SHP77 (cell line): ENCODE data around the gene TMEM252.

Source experiments
- DNase-seq, 2 experiments: peaks; one replicate each; lab custom pipeline; 2025; lab: John Stamatoyannopoulos, UW

The TMEM252 gene

DNA sequence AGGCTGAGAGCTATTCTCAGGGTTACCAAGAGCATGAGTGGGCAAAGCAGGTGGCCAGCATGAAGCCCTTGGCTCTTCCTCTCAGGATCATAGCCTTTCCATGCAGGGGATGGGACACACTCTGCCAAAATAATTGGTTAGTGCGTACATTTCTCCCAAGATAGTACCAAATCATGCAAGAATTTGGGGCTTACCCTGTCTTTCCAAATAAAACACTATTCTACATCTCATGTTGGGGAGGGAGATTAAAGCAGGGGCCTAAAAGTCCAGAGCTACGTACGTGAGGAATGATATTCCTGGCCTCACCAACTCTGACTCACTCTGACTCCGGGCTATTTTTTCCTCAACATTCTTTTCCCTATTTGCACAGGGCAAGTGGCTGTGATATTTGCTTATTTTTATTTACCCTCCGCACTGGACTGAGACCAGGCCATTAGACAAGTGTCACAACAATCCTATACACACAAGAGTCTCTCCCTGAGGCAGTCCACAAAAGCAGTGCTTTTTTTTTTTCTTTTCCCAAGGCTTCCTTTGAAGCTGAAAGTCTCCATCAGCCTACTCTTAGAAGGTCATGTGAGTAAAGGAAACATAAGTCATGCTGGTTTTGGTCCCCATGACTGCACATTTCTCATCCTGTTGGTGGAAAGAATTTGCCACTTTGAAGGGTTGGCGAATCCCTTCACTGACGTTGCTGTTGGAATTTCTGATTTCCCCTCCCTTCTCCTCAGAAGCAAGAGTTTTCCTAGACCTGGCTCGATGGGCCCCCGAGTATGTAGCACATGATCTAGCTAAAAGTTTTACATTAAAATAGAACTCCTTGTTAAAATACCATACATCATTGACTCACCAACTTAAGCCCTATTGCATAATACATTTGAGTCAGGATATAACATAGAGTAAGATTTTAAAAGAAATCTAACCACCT, 40.0 kb downstream of the TMEM252 start:
- no peak for DNase-seq

DNA sequence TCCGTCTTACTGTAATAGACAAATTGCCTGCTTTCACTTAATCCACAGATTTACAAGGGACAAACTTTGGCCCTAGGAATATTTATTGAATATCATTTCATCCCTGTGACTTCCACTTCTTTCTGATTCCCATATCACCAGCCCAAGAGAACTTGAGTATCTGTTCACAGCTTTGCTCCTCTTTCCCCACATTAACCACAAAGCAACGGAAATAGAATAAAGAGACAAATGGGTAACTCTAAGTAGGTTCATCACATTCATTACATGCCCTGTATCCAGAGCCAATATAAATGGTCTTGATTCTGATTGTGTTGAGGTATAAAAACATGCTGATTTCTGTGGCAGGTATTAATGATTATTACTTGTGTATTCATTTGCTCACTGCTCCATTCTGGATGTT, 41.9 kb downstream of the TMEM252 start:
- no peak for DNase-seq

DNA sequence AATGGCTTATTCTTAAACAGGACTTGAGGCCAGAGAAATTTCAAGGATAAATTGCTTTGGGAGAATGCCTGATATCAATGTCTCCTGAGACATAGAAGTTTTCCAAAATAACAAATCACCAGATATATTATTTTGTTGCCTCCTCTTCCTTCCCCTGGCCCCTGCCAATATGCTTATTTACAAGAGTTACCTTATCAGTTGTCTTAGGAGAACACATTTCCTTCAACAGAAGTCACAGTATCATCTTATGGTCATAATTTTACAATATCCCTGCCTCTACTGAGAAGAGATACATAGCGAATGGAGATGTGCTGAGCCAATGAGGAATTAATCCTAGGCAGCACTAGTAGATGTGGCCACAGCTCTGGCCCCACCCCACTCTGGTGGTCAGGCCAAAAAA, 43.1 kb downstream of the TMEM252 start:
- DNase-seq: no peak

DNA sequence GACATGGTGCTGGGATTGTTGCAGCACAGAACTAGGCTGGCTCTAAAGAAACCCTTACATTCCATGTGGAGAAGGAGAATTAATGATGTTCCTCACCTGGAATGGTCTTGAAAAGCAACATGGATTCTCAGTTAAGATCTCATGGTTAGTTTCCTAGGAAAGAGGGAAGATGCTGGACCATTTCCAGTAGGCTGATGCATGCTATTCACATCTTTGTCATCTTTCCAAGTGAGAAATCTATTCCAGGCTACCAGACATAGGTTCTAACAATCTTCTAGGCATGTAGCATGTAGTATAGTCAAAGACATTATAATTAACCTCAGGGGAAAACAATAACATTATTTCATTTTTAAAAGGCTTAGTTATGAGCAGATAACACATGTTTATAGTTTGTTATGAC, 44.3 kb downstream of the TMEM252 start:
- no peak for DNase-seq

DNA sequence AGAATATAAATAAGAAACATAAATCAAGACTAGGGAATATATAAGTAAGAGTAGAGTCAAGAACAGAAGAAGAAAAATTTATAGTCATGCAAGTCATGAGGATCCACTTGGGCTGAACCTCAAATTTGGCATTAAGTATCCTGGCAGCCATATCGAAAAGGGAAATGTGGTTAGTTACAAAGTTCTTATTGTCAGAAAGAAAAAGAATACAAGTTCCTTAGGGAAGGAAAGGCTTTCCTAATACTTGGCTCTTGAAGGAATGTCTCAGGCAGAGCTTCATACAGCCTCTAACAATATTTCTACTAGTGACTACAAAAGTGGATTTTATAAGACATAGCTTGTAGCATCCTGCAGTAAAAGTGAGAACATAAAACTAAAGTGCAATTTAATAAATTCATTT, 45.4 kb downstream of the TMEM252 start:
- no peak for DNase-seq

DNA sequence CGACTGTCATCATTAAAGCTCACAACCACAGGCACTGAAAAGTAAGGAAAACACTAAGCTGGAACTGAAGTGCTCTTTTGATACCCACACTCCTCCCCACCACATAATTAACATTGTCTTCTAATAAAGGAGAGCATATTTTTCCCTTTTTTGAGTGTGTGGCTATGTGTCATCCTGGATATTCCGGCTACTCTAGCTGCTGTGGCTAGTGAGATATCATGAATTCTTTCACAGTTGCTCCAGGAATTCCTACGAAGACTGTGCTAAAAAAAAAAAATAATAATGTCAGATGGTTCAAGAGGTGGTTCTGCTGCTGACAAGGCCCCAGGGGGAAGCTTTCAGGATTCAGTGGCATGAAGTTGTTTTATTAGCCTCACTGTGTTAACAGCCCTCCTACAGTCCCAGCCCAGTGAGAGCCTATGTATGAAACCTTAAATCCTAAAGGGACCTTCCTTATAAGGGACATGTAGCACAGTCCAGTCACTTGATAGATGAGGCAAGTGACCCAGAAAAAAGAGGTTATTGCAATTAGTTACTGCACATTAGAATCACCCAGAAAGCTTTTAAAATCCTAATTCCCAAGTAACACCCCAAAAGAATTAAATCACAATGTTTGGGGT, 46.6 kb downstream of the TMEM252 start:
- DNase-seq: no peak

DNA sequence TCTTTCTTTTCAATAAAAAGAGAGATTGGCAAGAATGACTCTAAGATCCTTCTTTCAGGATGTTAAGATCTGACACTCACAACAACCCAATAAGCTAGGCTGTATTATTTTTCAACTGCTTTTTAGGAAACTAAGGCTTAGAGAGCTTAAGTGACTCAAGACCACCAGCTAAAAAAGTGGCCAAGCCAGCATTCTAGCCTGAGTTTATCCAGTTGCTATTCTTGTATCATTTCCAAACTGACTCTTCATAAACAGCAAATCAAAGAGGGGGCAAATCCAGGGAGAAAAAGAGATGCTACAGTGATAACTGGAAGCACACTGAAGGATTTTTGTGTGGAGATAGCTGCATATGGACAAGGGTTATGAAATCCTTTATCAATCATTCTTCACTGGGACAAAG, 47.1 kb downstream of the TMEM252 start:
- DNase-seq: no peak

DNA sequence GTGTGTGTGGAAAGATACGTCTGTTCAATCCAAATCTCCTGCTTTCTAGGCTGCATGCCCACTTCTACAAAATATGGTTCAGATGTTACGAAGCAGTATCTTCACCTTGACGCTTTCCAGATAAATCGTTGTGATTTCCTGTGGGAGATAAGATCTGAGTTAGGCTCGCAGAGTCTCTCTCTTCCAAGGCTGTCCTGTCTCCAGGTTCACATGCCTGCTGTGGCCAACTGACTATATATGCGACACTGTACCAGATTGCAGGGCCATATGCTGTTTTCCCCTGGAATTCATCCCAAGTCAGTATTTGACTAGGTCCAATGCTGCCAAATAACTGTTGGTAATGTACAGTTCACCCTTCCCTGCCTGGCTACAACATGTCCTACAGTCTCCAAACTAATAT, 47.9 kb downstream of the TMEM252 start:
- DNase-seq: no peak

DNA sequence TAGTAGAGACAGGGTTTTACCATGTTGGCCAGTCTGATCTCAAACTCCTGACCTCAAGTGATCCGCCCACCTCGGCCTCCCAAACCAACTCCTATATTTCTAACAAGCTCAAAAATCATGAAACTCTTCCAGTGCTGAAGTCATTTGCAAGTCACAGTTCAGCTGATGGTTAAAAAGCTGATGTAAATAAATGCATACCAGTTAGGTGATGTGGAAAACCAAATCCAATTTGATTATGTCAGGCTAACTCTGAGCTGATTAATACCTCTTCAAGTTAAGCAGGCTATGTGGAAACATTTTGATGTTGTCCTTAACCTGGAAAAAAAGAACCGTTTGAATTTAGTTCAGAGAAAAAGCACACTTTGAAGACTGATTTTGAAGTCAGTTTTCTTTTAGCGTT, 51.0 kb downstream of the TMEM252 start:
- DNase-seq: no peak

DNA sequence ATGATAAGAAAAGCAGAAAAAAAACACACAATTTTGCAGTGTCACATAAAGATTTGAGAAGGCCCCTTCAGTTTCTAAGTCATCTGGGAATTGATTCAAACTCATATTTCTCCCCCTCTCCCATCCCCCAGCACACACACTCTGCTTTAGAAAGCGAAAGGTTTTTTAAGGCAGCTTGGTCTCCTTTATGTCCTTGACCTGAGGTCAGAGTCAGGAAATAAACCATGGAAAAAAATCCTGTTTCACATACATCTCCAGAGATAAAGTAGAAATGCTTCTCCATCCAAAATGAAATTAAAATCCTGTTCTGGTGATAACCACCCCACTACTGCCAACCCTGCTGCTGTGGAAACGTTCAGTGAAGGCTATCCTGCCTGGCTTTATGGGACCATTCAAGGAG, 52.6 kb downstream of the TMEM252 start:
- no peak for DNase-seq
